ENCODE measurements around the gene GSK3A.
A peak's percentile ranks its signal among the peaks of the same experiment; 100 is the strongest.
"Not testable (repeated sequence)": the region's sequence is repeated elsewhere in the genome, so short reads cannot be mapped to it uniquely, and the experiment has no call there.

Gene GSK3A

GRCh38 chr19:42268142-42268703, 25.8 kb upstream of the GSK3A start:
- DNase-seq, result peak; percentile 100

DNA sequence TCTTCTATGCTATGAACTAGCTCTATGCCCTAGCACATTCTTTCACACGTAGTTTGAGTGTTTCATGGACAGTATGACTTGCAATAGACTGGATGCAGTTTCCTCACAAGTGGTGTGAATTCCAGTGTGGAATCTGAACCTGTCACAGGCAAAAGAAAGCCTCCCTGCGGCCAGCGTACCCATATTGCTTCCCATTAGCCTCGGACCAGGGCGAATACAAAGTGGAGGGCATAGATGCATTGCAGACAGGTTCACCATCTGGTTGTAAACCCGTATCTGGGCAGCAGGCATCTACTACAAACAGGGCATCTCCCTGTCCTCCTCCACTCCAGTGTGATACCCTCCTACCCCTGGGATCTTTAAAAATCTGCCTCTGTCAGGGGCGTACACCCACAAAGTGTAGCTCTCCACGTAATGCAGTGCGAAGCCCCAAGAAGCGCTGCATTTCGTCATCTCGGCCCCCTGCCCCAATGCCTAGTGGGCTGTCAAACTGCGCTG, 25.3 kb upstream of the GSK3A start:
- no peak for DNase-seq

DNA sequence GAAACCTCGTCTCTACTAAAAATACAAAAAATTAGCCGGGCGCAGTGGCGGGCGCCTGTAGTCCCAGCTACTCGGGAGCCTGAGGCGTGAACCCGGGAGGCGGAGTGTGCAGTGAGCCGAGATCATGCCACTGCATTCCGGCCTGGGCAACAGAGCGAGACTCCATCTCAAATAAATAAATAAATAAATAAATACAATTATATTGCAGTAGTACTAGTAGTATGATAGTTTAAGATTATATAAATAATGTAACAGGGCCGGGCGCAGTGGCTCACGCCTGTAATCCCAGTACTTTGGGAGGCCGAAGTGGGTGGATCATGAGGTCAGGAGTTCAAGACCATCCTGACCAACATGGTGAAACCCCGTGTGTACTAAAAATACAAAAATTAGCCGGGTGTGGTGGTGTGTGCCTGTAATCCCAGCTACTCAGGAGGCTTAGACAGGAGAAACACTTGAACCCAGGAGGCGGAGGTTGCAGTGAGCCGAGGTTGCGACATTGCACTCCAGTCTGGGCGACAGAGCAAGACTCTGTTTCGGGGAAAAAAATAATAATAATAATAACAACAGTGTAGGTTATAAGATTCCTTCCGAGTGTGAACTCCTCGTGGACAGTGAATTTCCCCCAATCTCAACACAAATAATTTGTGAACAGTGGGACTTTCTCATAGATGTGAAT, 24.7 kb upstream of the GSK3A start:
- DNase-seq, result not testable (repeated sequence)

GRCh38 chr19:42266105-42266504, 23.7 kb upstream of the GSK3A start:
- not testable (repeated sequence) for DNase-seq

DNA sequence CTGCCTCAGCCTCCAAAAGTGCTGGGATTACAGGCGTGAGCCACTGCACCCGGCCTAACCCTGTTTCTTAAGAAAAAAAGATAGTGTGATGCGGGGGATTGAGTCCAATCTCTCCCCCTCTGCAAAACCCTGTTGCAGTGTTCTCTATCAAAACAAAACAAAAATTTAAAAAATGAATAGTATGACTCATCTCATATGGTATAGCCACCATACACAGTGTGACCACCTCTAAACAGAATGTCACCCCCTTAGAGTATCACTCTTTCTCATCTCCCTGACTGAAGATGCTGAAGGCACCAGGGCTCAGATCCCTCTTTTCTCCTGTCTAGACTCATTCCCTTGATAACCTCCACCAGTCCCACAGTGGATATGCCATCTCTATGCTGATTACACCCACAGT, 19.4 kb upstream of the GSK3A start:
- DNase-seq, result no peak

DNA sequence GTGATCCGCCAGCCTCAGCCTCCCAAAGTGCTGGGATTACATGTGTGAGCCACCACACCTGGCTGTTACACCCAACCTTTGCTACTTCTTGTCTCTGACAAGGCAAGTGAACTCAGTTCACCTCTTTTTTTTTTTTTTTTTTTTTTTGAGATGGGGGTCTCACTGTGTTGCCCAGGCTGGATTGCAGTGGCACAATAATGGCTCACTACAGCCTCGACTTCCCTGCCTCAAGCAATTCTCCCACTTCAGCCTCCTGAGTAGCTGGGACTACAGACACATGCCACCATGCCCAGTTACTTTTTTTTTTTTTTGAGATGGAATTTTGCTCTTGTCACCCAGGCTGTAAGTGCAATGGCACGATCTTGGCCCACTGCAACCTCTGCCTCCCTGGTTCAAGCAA, 15.4 kb upstream of the GSK3A start:
- DNase-seq, result not testable (repeated sequence)

- peak; percentile 84 for DNase-seq
These were observed 13.7 kb upstream of the GSK3A start for GRCh38 chr19:42255766-42256745.

- peak; percentile 97 for DNase-seq
These were observed 12.7 kb upstream of the GSK3A start, which contains the start of gene ERF for GRCh38 chr19:42254850-42255765. Gene ERF, minus strand, starts transcription at chr19:42255128. Its CDS starts 129 bp downstream, at chr19:42254999.

DNA sequence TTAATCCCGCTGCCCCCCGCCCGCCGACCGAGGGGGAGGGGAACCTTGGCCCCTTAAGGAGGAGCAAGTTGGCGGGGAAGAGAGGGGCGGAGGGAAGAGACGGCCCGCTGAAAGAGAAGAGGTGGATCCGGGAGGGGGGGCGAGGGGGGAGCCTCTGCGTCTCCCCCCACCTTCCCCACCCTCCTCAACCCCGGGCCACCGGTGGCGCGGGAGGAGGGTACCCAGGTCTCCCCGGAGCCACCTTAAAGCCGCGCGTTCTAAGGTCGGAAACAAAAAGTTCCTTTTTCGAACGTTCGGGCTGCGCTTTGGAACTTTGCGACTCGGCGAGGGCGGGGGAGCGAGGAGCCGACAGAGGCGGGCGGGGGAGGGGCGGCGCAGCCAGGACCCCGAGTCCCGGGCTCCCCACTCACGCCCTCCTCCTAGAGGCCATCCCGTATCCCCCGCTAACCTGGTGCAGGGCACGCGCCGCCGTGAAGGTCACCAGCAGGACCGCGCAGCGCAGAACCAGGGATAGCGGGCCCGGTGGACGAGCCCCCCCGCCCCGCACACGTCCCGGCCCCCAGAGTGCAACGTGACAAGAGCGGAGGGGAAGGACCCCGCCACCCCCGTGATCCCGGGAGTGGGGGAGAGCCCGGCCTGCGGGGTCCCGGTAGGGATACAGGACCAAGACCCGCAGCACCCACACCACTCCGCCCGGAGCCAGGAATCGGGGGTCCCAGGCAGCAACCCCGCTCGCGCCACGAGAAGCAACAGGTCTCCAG, 11.9 kb upstream of the GSK3A start:
- DNase-seq, result peak; percentile 85

DNA sequence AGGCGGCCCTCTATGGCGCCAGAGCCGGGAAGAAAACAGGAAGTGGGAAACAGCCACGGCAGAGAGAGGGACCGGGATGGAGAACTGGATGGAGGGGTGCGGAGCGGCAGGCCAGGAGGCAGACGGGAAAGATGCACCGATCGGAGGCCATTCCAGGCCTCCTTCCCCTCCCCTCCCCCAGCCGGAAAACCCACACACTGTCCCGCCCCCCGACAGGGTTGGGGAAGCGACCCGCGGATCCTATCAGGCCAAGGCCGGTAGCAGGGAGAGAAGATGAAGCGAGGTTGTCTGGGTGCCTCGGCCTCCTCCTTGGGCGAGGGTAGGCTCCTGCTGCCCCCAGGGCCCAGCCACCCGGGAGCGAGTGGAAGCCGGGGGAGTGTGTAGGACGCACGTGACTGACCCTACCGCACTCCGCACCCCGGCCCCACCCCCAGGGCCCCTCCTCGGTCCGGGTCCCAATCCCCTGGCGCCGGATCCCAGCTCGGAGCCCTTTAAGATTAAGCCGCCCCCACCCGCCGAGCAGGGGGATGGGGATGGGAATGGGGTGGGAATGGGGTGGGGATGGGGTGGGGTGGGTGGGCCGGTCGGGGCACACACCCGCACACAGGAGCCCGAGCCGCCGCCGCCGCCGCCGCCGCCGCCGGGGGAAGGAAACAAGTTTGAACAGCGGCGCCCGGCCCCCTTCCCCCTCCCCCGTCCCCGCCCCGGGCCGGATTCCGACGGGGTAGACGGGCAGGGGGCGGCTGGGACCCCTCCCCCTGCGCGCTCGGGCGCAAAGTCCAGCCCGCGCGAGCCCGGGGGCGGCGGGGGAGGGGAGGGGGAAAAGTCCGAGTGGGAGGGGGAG, 11.1 kb upstream of the GSK3A start:
- peak; percentile 82 for DNase-seq

DNA sequence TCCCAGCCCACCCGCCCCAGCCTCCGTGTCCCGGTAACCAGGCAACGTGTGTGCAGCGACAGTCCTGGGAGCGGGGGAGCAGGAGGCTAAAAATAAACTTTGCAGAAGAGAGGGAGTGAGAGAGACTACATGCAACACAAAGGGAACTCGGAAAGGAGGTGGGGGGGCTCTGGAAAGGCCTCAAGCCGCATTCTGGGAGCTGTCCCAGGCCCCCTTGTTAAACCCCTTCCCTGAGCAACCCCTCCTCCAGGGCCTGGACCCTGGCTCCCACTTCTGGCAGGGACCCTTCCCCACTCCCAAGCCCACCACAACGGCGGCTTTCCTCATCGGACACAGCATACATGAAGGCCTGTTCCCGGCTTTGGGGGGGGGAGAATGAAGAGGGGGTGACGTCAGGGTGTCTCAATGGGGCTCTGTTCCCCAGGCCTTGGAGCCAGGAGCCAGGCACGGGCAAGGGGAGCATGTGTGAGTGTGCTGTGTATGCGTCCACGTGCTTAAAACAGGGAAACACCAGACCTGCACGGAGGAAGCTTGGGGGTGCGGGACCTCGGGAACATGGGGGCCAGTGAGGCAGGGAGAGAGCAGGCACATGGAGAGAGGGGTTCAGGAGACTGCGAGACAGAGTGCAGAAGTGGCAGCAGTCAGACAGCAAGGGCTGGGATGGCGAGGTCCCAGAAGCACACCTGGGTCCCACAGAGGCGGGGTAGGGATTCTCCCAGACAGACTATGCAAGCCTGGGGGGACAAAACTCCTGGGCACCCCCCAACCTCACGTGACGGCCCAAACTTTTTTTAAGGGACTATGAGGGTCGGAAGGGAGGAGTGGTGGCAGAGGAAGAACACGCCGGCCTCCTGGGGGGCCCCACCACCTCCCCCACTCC, 10.2 kb upstream of the GSK3A start:
- peak; percentile 84 for DNase-seq

- peak; percentile 54 for DNase-seq
These were observed 9.4 kb upstream of the GSK3A start for GRCh38 chr19:42251572-42252358.

- DNase-seq, result peak; percentile 72
These were observed 8.5 kb upstream of the GSK3A start for GRCh38 chr19:42250666-42251531.

DNA sequence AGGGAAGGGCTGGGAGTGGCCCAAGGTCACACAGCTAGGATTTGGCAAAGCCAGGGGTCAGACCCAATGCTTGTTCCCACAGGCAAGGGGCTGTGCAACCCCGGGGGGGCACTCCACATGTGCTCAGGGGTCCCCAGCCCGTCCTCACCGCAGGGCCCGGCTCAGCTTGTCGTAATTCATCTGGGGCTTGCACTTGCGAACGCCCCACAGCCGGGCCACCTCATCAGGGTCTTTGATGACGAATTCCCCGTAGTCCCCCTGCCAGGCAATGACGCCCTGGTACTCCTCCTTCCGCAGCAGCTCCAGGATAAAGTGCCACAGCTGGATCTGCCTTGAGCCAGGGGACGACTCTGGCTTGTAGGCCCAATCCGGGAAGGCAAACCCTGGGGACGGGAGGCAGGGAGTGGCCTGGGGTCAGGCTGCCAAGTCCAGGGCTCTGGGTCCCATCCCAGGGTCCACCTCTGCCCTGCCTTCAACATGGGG, 7.8 kb upstream of the GSK3A start:
- peak; percentile 57 for DNase-seq

DNA sequence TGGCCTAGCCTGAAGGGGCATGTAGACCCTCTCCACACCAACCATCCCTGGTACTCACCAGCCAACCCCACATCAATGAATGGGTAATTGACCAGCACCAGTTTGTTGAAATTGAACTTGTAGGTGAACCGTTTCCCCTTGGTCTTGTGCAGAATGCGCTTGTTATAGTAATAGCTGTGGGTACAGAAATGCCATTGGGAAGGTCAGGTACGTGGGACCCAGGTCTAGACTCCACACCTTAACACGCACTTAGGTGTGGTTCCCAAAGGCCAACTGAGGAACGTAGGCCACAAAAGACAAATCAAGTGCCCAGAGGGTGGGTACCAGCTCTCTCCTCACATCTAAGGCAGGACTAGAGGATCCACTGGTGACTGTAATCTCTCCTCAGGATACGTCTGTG, 7.4 kb upstream of the GSK3A start:
- no peak for DNase-seq

DNA sequence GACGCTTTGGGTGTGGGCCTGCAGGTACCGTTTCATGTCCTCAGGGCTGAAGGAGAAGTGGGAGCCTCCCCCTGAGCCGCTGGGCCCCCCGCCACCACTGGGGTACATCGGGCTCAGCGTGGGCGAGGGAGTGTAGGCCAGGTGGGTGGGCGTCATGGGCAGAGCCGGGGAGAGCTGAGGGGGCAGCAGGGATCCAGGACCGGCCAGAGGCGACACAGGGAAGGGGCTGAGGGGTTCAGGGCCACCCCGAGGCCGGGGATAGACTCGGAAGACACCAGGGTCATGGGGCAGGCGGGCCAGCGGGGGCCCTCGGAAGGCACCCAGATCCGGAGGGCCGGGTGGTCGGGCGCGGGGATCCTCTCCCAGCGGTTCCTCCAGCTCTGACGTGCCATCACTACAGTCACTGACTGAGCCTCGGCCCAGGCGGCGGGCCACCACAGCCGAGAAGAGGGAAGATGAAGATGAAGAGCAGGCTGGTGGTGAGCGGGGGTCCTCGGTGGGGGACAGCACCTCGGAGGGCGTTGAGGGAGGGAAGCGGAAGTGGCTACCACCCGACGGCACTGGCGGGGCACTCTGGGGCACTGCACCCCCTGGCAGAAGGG, 6.8 kb upstream of the GSK3A start:
- DNase-seq, result peak; percentile 40

All from left hindlimb (tissue), 1 donor.